GM20000 (cell line): ENCODE measurements around the gene TTLL1.

Experiments used
- DNase-seq: peaks from one replicate; pipeline ENCODE4 v3.0.0; 2012; ENCODE audit warnings: low spot score
- CTCF ChIP-seq: IDR thresholded peaks from 2 replicates; pipeline ENCODE4 v1.5.1; 2012; ENCODE audit warnings: mild to moderate bottlenecking, control low read depth; ENCODE audit errors: extremely low read depth, missing control alignments

TTLL1 gene

GRCh38 chr22:43011079-43011478 is 78.1 kb downstream of the TTLL1 start:
- no peak for DNase-seq

GRCh38 chr22:43009444-43009843 is 79.7 kb downstream of the TTLL1 start:
- DNase-seq: no peak
- TF ChIP-seq CTCF: no peak

More at GRCh38 chr22:43011079-43011478, 78.1 kb downstream of the TTLL1 start:
- TF ChIP-seq CTCF: no peak

- TF ChIP-seq CTCF: no peak
- DNase-seq: no peak
Observed at GRCh38 chr22:43008921-43009320, 80.3 kb downstream of the TTLL1 start.

- no peak for DNase-seq
- TF ChIP-seq CTCF: no peak
Observed at GRCh38 chr22:43008509-43008908, 80.7 kb downstream of the TTLL1 start.

GRCh38 chr22:43007519-43008102 is 81.6 kb downstream of the TTLL1 start:
- DNase-seq: no peak
- no peak for TF ChIP-seq CTCF

- no peak for TF ChIP-seq CTCF
- DNase-seq: no peak
Observed at GRCh38 chr22:43006753-43007152, 82.4 kb downstream of the TTLL1 start.

- TF ChIP-seq CTCF: no peak
Observed at GRCh38 chr22:43006016-43006505, 83.1 kb downstream of the TTLL1 start.

More at GRCh38 chr22:43006016-43006505, 83.1 kb downstream of the TTLL1 start:
- no peak for DNase-seq
